Endothelial cell of umbilical vein (primary cell): ENCODE results near the gene KRTAP10-2.

Experiments
- CTCF ChIP-seq, 2 donors: IDR thresholded peaks; 1 replicate in 1 of 2; 2 replicates in 1 of 2; pipeline ENCODE4 v1.5.1; 2011; ENCODE audit warnings: low read length in 2 of 2, mild to moderate bottlenecking in 2 of 2, moderate library complexity in 2 of 2, control low read depth in 1 of 2, inconsistent platforms in 1 of 2, low read depth in 1 of 2; ENCODE audit not compliant: insufficient read depth in 1 of 2; ENCODE audit errors: extremely low read depth in 1 of 2
- EZH2 ChIP-seq: IDR thresholded peaks from 2 replicates; pipeline ENCODE4 v1.6.1; 2012; ENCODE audit warnings: borderline replicate concordance, low read depth, mild to moderate bottlenecking, moderate library complexity, low read length, inconsistent platforms; ENCODE audit not compliant: severe bottlenecking
- MAX ChIP-seq: IDR thresholded peaks from 2 replicates; pipeline ENCODE4 v1.6.1; 2011; ENCODE audit not compliant: insufficient read depth, insufficient read length
- MYC ChIP-seq: IDR thresholded peaks from one replicate; pipeline ENCODE4 v1.6.1; 2011; ENCODE audit warnings: mild to moderate bottlenecking, low read depth, low read length
- POLR2A ChIP-seq: IDR thresholded peaks from 2 replicates; pipeline ENCODE4 v1.6.1; 2012; ENCODE audit warnings: low read depth, mild to moderate bottlenecking, control low read depth, low read length

GRCh38 chr21:44556879-44557278, 5.6 kb upstream of the KRTAP10-2 start:
- TF ChIP-seq CTCF (IDR thresholded peaks at IDR 0.05; ENCODE audit: extremely low read depth in 1 of 2, insufficient read depth in 1 of 2, low read depth in 1 of 2, low read length in 2 of 2) = no peak
- TF ChIP-seq POLR2A = no peak
- no peak for TF ChIP-seq MYC
- TF ChIP-seq MAX = no peak
- TF ChIP-seq EZH2 = no peak
